ENCODE data around the gene LILRA6. TPM values are rescaled to one million over a fixed set of nuclear protein-coding genes. Genes with fewer than 3 reads are reported as not detected.

The LILRA6 gene
- total and polyA plus RNA-seq, 2 of the 13 experiments (the other 11 are each of a cell fraction or from before 2014, with no cell fraction given) = not detected

DNA sequence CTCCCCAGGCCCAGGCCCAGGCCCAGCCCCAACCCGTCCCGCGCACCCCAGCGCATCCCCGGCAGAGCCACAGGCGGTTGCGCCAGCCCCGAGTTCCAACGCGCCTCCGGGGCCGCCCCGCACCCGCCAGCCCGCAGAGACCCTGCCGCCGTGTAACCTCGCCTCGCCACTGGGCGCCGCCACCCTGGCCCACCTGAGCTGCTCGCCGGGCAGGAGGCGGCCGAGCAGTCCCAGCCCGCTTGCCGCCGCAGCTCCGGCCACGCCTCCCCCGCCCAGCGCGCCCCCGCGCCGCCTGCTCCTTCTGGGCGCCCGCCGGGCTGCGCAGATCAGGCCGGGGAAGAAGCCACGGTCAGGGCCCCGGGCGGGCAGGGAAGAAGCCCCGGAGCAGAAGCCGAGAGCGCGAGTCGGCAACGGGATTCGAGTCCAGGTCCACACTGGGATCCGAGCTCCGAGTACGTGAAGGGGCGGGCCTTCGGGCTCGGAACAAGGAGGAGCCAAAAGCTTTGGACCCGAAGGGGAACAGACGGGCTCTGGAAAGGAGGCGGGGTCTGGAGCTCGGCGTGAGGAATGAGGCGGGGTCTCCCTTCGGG, 53.4 kb downstream of the LILRA6 start, which contains the start of gene MBOAT7 (continued):
- TF ChIP-seq ZFYVE20 (CRISPR knock-in tag; IDR thresholded peaks at IDR 0.05; ENCODE audit: borderline replicate concordance, low read depth) = no peak
- TF ChIP-seq AGO2 (optimal IDR thresholded peaks at IDR 0.05; ENCODE audit: low read depth, low read length) = peak; percentile 65
- peak; percentile 80 for TF ChIP-seq POLR2G (IDR thresholded peaks at IDR 0.05; ENCODE audit: low read depth, low read length)
- TF ChIP-seq, protein P1, sequence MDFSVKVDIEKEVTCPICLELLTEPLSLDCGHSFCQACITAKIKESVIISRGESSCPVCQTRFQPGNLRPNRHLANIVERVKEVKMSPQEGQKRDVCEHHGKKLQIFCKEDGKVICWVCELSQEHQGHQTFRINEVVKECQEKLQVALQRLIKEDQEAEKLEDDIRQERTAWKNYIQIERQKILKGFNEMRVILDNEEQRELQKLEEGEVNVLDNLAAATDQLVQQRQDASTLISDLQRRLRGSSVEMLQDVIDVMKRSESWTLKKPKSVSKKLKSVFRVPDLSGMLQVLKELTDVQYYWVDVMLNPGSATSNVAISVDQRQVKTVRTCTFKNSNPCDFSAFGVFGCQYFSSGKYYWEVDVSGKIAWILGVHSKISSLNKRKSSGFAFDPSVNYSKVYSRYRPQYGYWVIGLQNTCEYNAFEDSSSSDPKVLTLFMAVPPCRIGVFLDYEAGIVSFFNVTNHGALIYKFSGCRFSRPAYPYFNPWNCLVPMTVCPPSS (IDR thresholded peaks at IDR 0.05) = no peak
- no peak for TF ChIP-seq KDM4B (CRISPR knock-in tag; IDR thresholded peaks at IDR 0.05)
- peak; percentile 77; the same call in 1 of the 2 replicates for TF ChIP-seq ZSCAN20 (CRISPR knock-in tag; IDR thresholded peaks at IDR 0.05; ENCODE audit: borderline replicate concordance)
- no peak for TF ChIP-seq MZF1 (CRISPR knock-in tag; IDR thresholded peaks at IDR 0.05; ENCODE audit: borderline replicate concordance)
- TF ChIP-seq, protein P2, sequence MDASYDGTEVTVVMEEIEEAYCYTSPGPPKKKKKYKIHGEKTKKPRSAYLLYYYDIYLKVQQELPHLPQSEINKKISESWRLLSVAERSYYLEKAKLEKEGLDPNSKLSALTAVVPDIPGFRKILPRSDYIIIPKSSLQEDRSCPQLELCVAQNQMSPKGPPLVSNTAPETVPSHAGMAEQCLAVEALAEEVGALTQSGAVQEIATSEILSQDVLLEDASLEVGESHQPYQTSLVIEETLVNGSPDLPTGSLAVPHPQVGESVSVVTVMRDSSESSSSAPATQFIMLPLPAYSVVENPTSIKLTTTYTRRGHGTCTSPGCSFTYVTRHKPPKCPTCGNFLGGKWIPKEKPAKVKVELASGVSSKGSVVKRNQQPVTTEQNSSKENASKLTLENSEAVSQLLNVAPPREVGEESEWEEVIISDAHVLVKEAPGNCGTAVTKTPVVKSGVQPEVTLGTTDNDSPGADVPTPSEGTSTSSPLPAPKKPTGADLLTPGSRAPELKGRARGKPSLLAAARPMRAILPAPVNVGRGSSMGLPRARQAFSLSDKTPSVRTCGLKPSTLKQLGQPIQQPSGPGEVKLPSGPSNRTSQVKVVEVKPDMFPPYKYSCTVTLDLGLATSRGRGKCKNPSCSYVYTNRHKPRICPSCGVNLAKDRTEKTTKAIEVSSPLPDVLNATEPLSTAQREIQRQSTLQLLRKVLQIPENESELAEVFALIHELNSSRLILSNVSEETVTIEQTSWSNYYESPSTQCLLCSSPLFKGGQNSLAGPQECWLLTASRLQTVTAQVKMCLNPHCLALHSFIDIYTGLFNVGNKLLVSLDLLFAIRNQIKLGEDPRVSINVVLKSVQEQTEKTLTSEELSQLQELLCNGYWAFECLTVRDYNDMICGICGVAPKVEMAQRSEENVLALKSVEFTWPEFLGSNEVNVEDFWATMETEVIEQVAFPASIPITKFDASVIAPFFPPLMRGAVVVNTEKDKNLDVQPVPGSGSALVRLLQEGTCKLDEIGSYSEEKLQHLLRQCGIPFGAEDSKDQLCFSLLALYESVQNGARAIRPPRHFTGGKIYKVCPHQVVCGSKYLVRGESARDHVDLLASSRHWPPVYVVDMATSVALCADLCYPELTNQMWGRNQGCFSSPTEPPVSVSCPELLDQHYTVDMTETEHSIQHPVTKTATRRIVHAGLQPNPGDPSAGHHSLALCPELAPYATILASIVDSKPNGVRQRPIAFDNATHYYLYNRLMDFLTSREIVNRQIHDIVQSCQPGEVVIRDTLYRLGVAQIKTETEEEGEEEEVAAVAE (CRISPR knock-in tag; IDR thresholded peaks at IDR 0.05; ENCODE audit: borderline replicate concordance) = no peak
- TF ChIP-seq RELA (CRISPR knock-in tag; IDR thresholded peaks at IDR 0.05) = no peak
- TF ChIP-seq ZNF562 (CRISPR knock-in tag; IDR thresholded peaks at IDR 0.05; ENCODE audit: borderline replicate concordance) = no peak
- TF ChIP-seq GTF3A (CRISPR knock-in tag; conservative IDR thresholded peaks at IDR 0.05) = peak; percentile 86; the same call in 1 of the 2 replicates
- TF ChIP-seq, protein P3, sequence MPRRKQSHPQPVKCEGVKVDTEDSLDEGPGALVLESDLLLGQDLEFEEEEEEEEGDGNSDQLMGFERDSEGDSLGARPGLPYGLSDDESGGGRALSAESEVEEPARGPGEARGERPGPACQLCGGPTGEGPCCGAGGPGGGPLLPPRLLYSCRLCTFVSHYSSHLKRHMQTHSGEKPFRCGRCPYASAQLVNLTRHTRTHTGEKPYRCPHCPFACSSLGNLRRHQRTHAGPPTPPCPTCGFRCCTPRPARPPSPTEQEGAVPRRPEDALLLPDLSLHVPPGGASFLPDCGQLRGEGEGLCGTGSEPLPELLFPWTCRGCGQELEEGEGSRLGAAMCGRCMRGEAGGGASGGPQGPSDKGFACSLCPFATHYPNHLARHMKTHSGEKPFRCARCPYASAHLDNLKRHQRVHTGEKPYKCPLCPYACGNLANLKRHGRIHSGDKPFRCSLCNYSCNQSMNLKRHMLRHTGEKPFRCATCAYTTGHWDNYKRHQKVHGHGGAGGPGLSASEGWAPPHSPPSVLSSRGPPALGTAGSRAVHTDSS (CRISPR knock-in tag; conservative IDR thresholded peaks at IDR 0.05) = no peak
- TF ChIP-seq ZNF225 (CRISPR knock-in tag; IDR thresholded peaks at IDR 0.05) = peak; percentile 69; the same call in 1 of the 2 replicates
- no peak for TF ChIP-seq ZSCAN25 (CRISPR knock-in tag; IDR thresholded peaks at IDR 0.05)
- peak; percentile 53; the same call in 1 of the 2 replicates for TF ChIP-seq ZMYM4 (CRISPR knock-in tag; IDR thresholded peaks at IDR 0.05)
- TF ChIP-seq ZNF75D (CRISPR knock-in tag; IDR thresholded peaks at IDR 0.05; ENCODE audit: borderline replicate concordance) = no peak
- TF ChIP-seq, protein P4, sequence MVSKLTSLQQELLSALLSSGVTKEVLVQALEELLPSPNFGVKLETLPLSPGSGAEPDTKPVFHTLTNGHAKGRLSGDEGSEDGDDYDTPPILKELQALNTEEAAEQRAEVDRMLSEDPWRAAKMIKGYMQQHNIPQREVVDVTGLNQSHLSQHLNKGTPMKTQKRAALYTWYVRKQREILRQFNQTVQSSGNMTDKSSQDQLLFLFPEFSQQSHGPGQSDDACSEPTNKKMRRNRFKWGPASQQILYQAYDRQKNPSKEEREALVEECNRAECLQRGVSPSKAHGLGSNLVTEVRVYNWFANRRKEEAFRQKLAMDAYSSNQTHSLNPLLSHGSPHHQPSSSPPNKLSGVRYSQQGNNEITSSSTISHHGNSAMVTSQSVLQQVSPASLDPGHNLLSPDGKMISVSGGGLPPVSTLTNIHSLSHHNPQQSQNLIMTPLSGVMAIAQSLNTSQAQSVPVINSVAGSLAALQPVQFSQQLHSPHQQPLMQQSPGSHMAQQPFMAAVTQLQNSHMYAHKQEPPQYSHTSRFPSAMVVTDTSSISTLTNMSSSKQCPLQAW (CRISPR knock-in tag; IDR thresholded peaks at IDR 0.05) = peak; percentile 65
- TF ChIP-seq, protein P5, sequence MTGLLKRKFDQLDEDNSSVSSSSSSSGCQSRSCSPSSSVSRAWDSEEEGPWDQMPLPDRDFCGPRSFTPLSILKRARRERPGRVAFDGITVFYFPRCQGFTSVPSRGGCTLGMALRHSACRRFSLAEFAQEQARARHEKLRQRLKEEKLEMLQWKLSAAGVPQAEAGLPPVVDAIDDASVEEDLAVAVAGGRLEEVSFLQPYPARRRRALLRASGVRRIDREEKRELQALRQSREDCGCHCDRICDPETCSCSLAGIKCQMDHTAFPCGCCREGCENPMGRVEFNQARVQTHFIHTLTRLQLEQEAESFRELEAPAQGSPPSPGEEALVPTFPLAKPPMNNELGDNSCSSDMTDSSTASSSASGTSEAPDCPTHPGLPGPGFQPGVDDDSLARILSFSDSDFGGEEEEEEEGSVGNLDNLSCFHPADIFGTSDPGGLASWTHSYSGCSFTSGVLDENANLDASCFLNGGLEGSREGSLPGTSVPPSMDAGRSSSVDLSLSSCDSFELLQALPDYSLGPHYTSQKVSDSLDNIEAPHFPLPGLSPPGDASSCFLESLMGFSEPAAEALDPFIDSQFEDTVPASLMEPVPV (CRISPR knock-in tag; IDR thresholded peaks at IDR 0.05) = peak; percentile 64; the same call in 1 of the 2 replicates
- peak; percentile 72 for TF ChIP-seq SALL1 (CRISPR knock-in tag; IDR thresholded peaks at IDR 0.05)

All from HepG2 (cell line).